CD4-positive, alpha-beta T cell treated with Interleukin-15 for 4 hours (primary cell): ENCODE results near the gene TAF7L.

ENCODE experiments used
- DNase-seq: peaks from one replicate; pipeline ENCODE4 v3.0.0-alpha.2; 2020; ENCODE audit warnings: low spot score

The TAF7L gene

DNA sequence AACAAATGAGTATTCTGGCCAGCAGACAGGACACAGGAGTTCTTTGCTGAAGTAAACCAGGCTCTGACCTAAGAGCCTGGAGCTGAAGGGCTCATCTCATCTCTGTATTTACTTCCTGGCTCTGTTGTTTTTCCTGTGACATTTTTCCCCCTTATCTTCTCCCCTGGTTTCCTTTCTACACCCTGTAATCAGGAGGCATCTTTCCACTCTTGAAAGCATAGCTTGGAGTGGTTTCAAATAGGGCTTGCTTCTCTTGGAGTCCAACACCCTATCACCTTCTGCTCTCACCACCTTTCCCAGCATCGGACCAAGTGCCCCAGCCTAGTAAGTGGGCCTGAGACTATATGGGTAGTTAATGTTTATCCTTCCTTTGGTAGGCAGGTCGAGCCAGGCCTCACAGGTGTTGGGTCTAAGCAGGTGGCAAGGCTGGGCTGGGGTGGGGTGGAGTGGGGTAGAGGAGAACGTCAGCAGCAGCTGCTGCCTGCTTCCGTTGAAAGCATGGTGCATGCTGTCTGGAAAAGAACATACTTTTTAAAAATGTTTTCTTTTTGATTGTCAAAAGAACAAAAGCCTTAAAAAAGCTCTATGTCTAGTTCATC lies 70.4 kb downstream of the TAF7L start:
- DNase-seq = no peak

- no peak for DNase-seq
These were observed 71.2 kb downstream of the TAF7L start for GRCh38 chrX:101219864-101220346.

DNA sequence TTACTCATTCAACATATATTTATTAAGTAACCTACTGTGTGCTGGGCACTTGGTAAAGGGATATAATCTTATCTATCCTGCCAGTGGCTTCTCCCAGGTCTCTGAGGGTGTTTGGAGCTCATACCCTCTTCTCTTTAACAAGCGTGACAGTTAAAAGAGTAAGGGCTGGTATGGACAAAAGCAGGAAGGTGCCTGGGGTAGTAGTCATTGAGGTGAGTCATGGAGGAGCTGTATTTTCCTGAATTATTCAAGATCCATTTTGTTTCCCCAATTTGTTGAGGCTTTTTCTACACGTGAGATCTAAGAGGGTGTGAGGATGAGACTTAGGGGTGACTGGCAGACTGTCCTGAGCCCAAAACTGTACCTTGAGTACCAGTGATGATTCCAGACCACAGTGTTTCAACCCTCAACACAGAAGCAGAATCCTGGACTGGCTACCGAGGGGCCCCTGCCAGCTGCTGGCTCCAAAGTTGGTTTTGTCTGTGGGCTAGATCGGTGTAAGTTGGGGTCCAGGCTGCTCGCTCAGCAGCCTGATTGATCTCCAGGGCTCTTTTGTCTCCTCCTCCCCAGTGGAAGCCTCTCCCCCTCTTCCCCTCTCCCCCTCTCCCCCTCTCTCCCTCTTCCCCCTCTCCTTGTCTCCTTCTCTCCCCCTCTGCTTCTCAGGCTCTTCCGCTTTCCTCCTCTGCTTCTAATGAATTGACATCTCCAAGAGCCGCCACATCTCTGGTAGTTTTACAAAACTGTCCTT lies 71.8 kb downstream of the TAF7L start, which contains the start of gene DRP2:
DRP2 (plus strand) TSS at position 671 of the 748 bp plus-strand sequence. CDS start 11,862 bp downstream, outside the sequence.
- DNase-seq = no peak
